ENCODE measurements around the gene KIF17.
"Not testable (repeated sequence)": the region's sequence is repeated elsewhere in the genome, so short reads cannot be mapped to it uniquely, and the experiment has no call there.

KIF17 gene

GRCh38 chr1:20727746-20728316, 10.0 kb upstream of the KIF17 start:
- DNase-seq (ENCODE audit: low read depth): no peak

- DNase-seq (ENCODE audit: low read depth): no peak
These were observed 9.3 kb upstream of the KIF17 start for GRCh38 chr1:20726932-20727745.

GRCh38 chr1:20726118-20726911, 8.5 kb upstream of the KIF17 start:
- DNase-seq (ENCODE audit: low read depth): no peak

GRCh38 chr1:20725189-20726117, 7.6 kb upstream of the KIF17 start:
- DNase-seq (ENCODE audit: low read depth): no peak

- DNase-seq (ENCODE audit: low read depth): no peak
These were observed 6.8 kb upstream of the KIF17 start for GRCh38 chr1:20724364-20725188.

- DNase-seq (ENCODE audit: low read depth): no peak
These were observed 5.9 kb upstream of the KIF17 start for GRCh38 chr1:20723537-20724363.

GRCh38 chr1:20723159-20723536, 5.3 kb upstream of the KIF17 start:
- no peak for DNase-seq (ENCODE audit: low read depth)

- no peak for DNase-seq (ENCODE audit: low read depth)
These were observed 3.6 kb upstream of the KIF17 start for GRCh38 chr1:20721117-20722061.

- no peak for DNase-seq (ENCODE audit: low read depth)
These were observed 2.9 kb upstream of the KIF17 start for GRCh38 chr1:20720631-20721091.

- no peak for DNase-seq (ENCODE audit: low read depth)
These were observed 2.2 kb upstream of the KIF17 start for GRCh38 chr1:20719871-20720620.

- no peak for DNase-seq (ENCODE audit: low read depth)
These were observed 1.5 kb upstream of the KIF17 start for GRCh38 chr1:20719261-20719660.

- DNase-seq (ENCODE audit: low read depth): not testable (repeated sequence)
These were observed 606 bp upstream of the KIF17 start for GRCh38 chr1:20718343-20718882.

GRCh38 chr1:20716232-20716631, 1.6 kb downstream of the KIF17 start:
- DNase-seq (ENCODE audit: low read depth): no peak

GRCh38 chr1:20715406-20715805, 2.4 kb downstream of the KIF17 start:
- no peak for DNase-seq (ENCODE audit: low read depth)

GRCh38 chr1:20713440-20713839, 4.4 kb downstream of the KIF17 start:
- no peak for DNase-seq (ENCODE audit: low read depth)

GRCh38 chr1:20712215-20712577, 5.6 kb downstream of the KIF17 start:
- no peak for DNase-seq (ENCODE audit: low read depth)

GRCh38 chr1:20711285-20712214, 6.3 kb downstream of the KIF17 start:
- DNase-seq (ENCODE audit: low read depth): no peak

Measured in activated T-helper 1 cell treated with Interleukin-2 at 50 U/mL for 16 hours (primary cell).